ENCODE measurements around the gene DHRSX. TPM values are rescaled to one million over a fixed set of nuclear protein-coding genes. Genes with fewer than 3 reads are reported as not detected.

DHRSX gene
- total and polyA plus RNA-seq, 7 experiments from 2014 or later: 15.0 to 26.2 (median 17.6) TPM

- Mint-ChIP-seq H3K27ac (no peak overlapping the region), H3K27me3 (no peaks in the 10 kb centered on the region), H3K4me1 (peaks cover 0 to 2% (median 0%) of the 10 kb centered on the region in 7 donors), H3K9me3 (peaks cover 6 to 44% (median 18%) of the 10 kb centered on the region in 11 donors), H3K4me3 (no peak overlapping the region), H3K36me3 (peaks cover 5 to 12% (median 9%) of the 10 kb centered on the region in 5 donors)
- H3K4me1 ChIP-seq (ENCODE audit: control insufficient read depth in 2 of 2, insufficient read depth in 2 of 2, low read length in 2 of 2): no peaks in the 10 kb centered on the region
- intact Hi-C loops (cut with micrococcal nuclease): no loop called here
- POLR2A ChIA-PET: no interaction called here
- no peak for ATAC-seq
- H3K36me3 ChIP-seq (ENCODE audit: control insufficient read depth in 2 of 3, insufficient read depth in 3 of 3, low read length in 3 of 3): no peaks in the 10 kb centered on the region
- H3K9me3 ChIP-seq (ENCODE audit: control insufficient read depth in 2 of 3, low read length in 3 of 3): no peaks in the 10 kb centered on the region
- no peak for DNase-seq
- CTCF ChIA-PET: no interaction called here
- no peak overlapping the region for H3K27ac ChIP-seq (ENCODE audit: low read depth, low read length)
- H3K27me3 ChIP-seq (ENCODE audit: control insufficient read depth in 2 of 2, insufficient read depth in 2 of 2, low read length in 2 of 2): no peaks in the 10 kb centered on the region
- no peak overlapping the region for H3K4me3 ChIP-seq (ENCODE audit: low read length)
Observed at GRCh38 chrX:2176274-2176673, 324.5 kb downstream of the DHRSX start.

GRCh38 chrX:2172359-2172758 is 328.4 kb downstream of the DHRSX start:
- Histone ChIP-seq H3K27ac (ENCODE audit: low read depth, low read length) (no peak overlapping the region), H3K36me3 (ENCODE audit: control insufficient read depth in 2 of 3, insufficient read depth in 3 of 3, low read length in 3 of 3) (no peaks in the 10 kb centered on the region), H3K27me3 (ENCODE audit: control insufficient read depth in 2 of 2, insufficient read depth in 2 of 2, low read length in 2 of 2) (no peaks in the 10 kb centered on the region), H3K9me3 (ENCODE audit: control insufficient read depth in 2 of 3, low read length in 3 of 3) (peaks cover 0 to 15% (median 0%) of the 10 kb centered on the region in 3 experiments), H3K4me3 (ENCODE audit: low read length) (no peak overlapping the region), H3K4me1 (ENCODE audit: control insufficient read depth in 2 of 2, insufficient read depth in 2 of 2, low read length in 2 of 2) (no peaks in the 10 kb centered on the region)
- ChIA-PET POLR2A (no interaction called here), CTCF (no interaction called here)
- Mint-ChIP-seq H3K36me3 (peaks cover 6 to 19% (median 9%) of the 10 kb centered on the region in 5 donors), H3K27ac (no peak overlapping the region), H3K9me3 (peaks cover 12 to 66% (median 29%) of the 10 kb centered on the region in 11 donors), H3K27me3 (no peaks in the 10 kb centered on the region), H3K4me3 (no peak overlapping the region), H3K4me1 (peaks cover 0 to 2% (median 0%) of the 10 kb centered on the region in 7 donors)
- no peak for DNase-seq
- intact Hi-C loops (cut with micrococcal nuclease): no loop called here
- no peak for ATAC-seq

Other genes starting within 250 kb of the DHRSX start
- 10 to 100 TPM; 23.7 to 37.0 (median 27.4) TPM for gene ZBED1, start within 50 bp of the DHRSX start, total RNA-seq
- 10 to 100 TPM; 33.3 to 44.3 TPM for gene ZBED1, start within 50 bp of the DHRSX start, polyA plus RNA-seq
- gene CD99, start 190.3 kb upstream of the DHRSX start, total RNA-seq: 100 to 1,000 TPM; 112 to 293 (median 181) TPM
- 100 to 1,000 TPM; 151 to 153 TPM for gene CD99, start 190.3 kb upstream of the DHRSX start, polyA plus RNA-seq

Data from naive thymus-derived CD4-positive, alpha-beta T cell (primary cell).